HG03565 (cell line): Measurements from ENCODE around the gene ARID3C.

Experiments
- ATAC-seq: cut with Tn5 transposase; IDR thresholded peaks from one replicate; pipeline ENCODE4 v1.9.1; 2021; ENCODE audit warnings: mild to moderate bottlenecking, moderate library complexity; ENCODE audit not compliant: unreplicated experiment

The ARID3C gene

GRCh38 chr9:34578241-34579103, 50.4 kb downstream of the ARID3C start:
- ATAC-seq: no peak

GRCh38 chr9:34577400-34578240, 51.2 kb downstream of the ARID3C start:
- no peak for ATAC-seq

- ATAC-seq: no peak
Observed at GRCh38 chr9:34576597-34577399, 52.1 kb downstream of the ARID3C start.

GRCh38 chr9:34575862-34576596, 52.8 kb downstream of the ARID3C start:
- ATAC-seq: no peak

GRCh38 chr9:34575241-34575640, 53.6 kb downstream of the ARID3C start:
- no peak for ATAC-seq

- no peak for ATAC-seq
Observed at GRCh38 chr9:34574571-34574970, 54.3 kb downstream of the ARID3C start.

GRCh38 chr9:34573599-34574325, 55.1 kb downstream of the ARID3C start:
- ATAC-seq: no peak

- no peak for ATAC-seq
Observed at GRCh38 chr9:34572628-34573027, 56.2 kb downstream of the ARID3C start.

- ATAC-seq: no peak
Observed at GRCh38 chr9:34572092-34572491, 56.8 kb downstream of the ARID3C start.

- no peak for ATAC-seq
Observed at GRCh38 chr9:34571481-34571810, 57.4 kb downstream of the ARID3C start.
